ENCODE data around the gene DCDC2C. TPM values are rescaled to one million over a fixed set of nuclear protein-coding genes. Genes with fewer than 3 reads are reported as not detected.

Gene DCDC2C
- total RNA-seq, 1 donor from 2014 or later = not detected

DNA sequence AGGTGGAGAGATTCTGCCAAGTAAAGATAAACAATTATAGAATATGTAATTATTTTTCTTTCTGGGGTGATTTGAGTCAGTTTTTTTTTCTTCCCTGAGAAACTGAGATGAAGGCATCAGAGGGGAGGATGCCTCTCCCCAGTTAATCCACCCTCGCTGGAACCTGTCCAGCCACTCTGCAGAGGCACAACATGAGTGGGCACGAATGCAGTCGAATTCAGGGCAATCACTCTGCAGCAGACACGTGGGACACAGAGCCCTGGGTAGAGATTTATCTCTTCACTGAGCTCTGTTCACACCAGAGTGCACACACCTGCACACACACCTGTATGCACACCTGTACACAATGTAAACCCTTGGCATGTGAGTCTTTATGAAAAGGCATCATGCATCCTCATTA, 154.2 kb downstream of the DCDC2C start:
- DNase-seq (ENCODE audit: low read depth) = no peak
- TF ChIP-seq, protein P1, sequence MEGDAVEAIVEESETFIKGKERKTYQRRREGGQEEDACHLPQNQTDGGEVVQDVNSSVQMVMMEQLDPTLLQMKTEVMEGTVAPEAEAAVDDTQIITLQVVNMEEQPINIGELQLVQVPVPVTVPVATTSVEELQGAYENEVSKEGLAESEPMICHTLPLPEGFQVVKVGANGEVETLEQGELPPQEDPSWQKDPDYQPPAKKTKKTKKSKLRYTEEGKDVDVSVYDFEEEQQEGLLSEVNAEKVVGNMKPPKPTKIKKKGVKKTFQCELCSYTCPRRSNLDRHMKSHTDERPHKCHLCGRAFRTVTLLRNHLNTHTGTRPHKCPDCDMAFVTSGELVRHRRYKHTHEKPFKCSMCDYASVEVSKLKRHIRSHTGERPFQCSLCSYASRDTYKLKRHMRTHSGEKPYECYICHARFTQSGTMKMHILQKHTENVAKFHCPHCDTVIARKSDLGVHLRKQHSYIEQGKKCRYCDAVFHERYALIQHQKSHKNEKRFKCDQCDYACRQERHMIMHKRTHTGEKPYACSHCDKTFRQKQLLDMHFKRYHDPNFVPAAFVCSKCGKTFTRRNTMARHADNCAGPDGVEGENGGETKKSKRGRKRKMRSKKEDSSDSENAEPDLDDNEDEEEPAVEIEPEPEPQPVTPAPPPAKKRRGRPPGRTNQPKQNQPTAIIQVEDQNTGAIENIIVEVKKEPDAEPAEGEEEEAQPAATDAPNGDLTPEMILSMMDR (conservative IDR thresholded peaks at IDR 0.05; ENCODE audit: low read depth, low read length) = no peak
- no peak overlapping the region for H3K4me3 ChIP-seq (ENCODE audit: low read depth, low read length)

DNA sequence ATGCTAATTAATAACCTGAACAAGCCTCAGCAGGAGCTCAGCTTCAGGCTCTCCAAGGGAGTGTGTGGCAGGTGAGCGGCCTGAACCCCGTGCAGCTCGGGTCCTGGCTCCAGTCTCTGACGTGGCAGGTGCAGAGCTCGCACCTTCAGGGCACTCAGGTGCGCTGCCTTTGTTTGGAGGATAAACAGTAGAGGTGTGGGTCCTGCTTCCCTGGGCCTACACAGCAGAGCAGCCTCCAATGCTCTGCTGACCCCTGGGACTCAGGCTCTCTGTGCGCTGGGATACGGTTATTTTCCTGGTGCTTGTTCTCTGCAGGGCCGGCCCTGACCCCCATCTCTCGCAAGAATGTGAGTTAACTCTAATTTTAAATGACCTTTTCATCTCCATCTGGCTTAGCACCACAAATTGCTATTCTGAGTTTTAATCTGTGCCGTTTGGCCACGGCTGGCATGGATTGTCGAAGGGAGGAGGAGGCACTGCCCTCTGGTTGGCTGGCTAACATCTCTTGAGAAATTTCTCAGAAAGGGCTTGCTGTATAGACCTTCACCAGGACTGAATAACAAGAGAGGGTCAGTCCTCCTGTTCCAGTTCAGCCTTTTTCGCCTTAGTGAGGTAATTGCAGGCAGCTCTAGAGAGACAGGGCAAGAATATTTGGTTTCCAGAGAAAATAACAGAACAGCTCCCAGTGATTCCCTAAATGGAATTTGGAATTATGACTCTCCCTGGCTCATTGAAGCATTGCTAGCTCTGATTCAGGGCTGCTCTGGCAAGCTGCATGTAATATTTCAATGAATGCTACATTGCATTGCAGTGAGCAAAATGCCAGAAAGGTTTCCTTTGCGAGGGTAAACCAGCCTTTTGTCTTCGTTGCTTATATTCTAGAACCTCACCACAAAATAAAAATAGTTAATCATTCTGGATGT, 161.8 kb downstream of the DCDC2C start:
- TF ChIP-seq, protein P1 (conservative IDR thresholded peaks at IDR 0.05; ENCODE audit: low read depth, low read length) = no peak
- no peak overlapping the region for H3K4me3 ChIP-seq (ENCODE audit: low read depth, low read length)
- no peak for DNase-seq (ENCODE audit: low read depth)

DNA sequence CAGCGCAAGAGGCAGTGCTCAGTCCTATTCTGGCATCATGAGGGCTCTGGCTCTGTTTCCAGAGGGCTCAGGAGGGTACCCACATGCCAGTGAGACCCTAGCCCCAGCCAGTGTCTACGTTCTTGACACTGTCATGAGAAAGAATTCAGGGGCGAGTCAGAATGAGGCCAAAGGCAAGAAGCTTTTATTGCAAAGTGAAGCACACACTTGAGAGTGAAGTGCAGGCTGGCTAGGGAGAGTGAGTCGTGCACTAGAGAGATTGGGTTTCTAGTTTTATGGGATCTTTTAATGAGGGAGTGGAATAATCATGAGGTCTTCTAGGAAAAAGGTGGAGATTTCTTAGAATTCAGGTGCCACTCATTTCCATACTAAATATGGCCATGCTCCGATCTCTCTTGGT, 164.1 kb downstream of the DCDC2C start:
- TF ChIP-seq, protein P1 (conservative IDR thresholded peaks at IDR 0.05; ENCODE audit: low read depth, low read length) = no peak
- no peak for DNase-seq (ENCODE audit: low read depth)

DNA sequence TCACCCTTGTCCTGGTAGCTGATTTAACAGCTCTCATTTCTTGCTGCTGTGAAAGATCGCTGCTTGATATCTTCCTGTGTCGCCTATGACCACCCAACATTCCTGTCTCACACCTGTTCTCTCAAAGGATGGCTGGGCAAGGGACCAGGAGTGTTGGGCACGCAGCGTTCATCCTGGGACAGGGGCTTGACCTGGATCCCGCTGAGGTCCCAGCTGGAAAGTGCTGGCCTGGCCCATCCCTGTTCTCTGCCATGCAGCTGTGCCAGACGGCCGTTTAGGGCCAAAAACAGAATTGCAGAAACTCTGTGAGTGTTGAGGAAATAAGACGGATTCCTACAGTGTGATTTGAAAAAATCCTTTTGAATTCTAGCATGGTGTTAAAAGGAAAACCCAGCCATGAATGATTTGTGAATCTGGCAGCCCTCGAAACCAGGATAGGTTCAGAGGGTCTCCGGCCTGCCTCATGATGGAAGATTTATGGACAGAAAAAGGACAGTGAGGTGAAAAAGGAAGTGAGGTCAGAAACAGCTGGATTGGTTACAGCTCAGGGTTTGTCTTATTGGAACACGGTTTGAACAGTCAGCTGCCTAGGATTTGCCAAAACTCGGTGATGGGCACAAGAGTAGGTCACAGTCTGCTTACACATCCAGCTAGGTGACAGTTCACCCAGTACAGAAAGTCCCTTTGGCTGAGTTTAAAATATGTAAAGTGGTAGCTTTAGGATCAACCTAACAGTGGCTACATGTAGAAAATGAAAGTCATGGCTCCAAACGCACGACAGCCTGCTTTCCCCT, 164.8 kb downstream of the DCDC2C start:
- TF ChIP-seq, protein P1 (conservative IDR thresholded peaks at IDR 0.05; ENCODE audit: low read depth, low read length) = no peak
- no peak for DNase-seq (ENCODE audit: low read depth)
- H3K4me3 ChIP-seq (ENCODE audit: low read depth, low read length) = no peak overlapping the region

More for the DNA sequence above, 164.1 kb downstream of the DCDC2C start:
- H3K4me3 ChIP-seq (ENCODE audit: low read depth, low read length) = no peak overlapping the region

DNA sequence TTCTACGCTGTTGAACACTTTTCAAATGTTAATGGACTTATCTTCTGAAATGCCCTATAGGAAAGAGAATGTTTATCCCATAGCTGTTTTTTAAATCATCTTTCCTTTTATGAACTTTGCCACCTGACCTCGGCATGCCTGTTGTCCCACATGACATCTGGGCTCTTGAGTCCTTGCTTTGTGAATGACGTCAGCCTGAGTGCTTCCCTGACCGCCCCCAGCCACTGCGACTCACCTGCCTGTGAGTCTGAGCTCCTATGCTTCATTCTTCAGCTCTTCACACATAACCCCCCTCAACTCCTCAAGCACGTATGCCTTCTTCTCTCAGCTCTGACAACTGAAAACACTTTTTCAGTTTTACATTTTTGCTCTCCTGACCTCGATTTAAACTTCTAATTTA, 166.8 kb downstream of the DCDC2C start:
- TF ChIP-seq, protein P1 (conservative IDR thresholded peaks at IDR 0.05; ENCODE audit: low read depth, low read length) = no peak
- DNase-seq (ENCODE audit: low read depth) = no peak
- no peak overlapping the region for H3K4me3 ChIP-seq (ENCODE audit: low read depth, low read length)

DNA sequence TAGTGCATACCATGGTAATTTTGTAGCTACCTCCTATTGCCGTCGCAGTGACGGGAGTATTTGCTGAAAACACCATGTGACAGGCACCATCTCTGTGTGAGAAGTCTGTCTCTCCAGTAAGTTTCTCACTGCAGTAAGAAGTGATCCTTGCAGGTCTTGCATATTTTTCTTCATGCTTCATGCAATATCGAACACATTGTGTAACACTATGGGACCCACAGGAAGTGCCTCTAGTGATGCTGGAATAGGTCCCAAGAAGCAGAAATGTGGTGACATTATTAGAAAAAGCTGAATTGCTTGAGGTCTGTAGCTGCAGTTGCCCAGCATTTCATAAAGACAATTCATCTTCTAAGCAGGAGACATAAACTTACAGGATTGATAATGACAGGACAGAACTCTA, 167.6 kb downstream of the DCDC2C start:
- no peak overlapping the region for H3K4me3 ChIP-seq (ENCODE audit: low read depth, low read length)
- TF ChIP-seq, protein P1 (conservative IDR thresholded peaks at IDR 0.05; ENCODE audit: low read depth, low read length) = no peak
- DNase-seq (ENCODE audit: low read depth) = no peak

Measured in epithelial cell of proximal tubule (primary cell).